SU-DHL-6 (cell line): ENCODE measurements around the gene FBXL16.

Source experiments
- CTCF ChIP-seq: fragments of 200-600 bp; sonication (generic); IDR thresholded peaks from one replicate; pipeline ENCODE4 v1.5.1; 2017; ENCODE audit warnings: antibody characterized with exemption, mild to moderate bottlenecking, low read length, moderate library complexity; ENCODE audit not compliant: insufficient read depth, poor library complexity, severe bottlenecking
- EZH2phosphoT487 ChIP-seq: fragments of 200-600 bp; sonication (generic), shearing (Covaris generic); conservative IDR thresholded peaks from 2 replicates; pipeline ENCODE4 v1.6.1; 2018; ENCODE audit warnings: mild to moderate bottlenecking, antibody characterized with exemption, low read length, moderate library complexity, mixed read lengths

- TF ChIP-seq CTCF (no peak), EZH2phosphoT487 (no peak)
Observed at GRCh38 chr16:678209-678857, 27.3 kb downstream of the FBXL16 start.
